Stimulated activated memory B cell treated with anti-CD40 and anti-IgM and Interleukin-4, amounts not matched to agents 10 μg/mL and 1 μg/mL and 100 μg/mL, for 72 hours (primary cell): Measurements from ENCODE around the gene NEB.

Experiments
- ATAC-seq: fragments of 150-1000 bp; cut with Tn5 transposase; 2 replicates; pipeline ENCODE4 v1.10.0; 2021
- H3K27ac Mint-ChIP-seq: one replicate; pipeline ENCODE4 v1.8.0; 2022; ENCODE audit warnings: mild to moderate bottlenecking, mixed read lengths
- H3K27me3 Mint-ChIP-seq: one replicate; pipeline ENCODE4 v1.8.0; 2022; ENCODE audit warnings: mixed read lengths
- H3K36me3 Mint-ChIP-seq: one replicate; pipeline ENCODE4 v1.8.0; 2022; ENCODE audit warnings: mixed read lengths
- H3K4me1 Mint-ChIP-seq: one replicate; pipeline ENCODE4 v1.8.0; 2022; ENCODE audit warnings: mixed read lengths
- H3K4me3 Mint-ChIP-seq: one replicate; pipeline ENCODE4 v1.8.0; 2022; ENCODE audit warnings: mild to moderate bottlenecking, moderate library complexity, mixed read lengths
- H3K9me3 Mint-ChIP-seq: one replicate; pipeline ENCODE4 v1.8.0; 2022; ENCODE audit warnings: mixed read lengths

Gene NEB

GRCh38 chr2:151459358-151459757 is 274.9 kb downstream of the NEB start:
- Mint-ChIP-seq H3K27me3 (no peaks in the 10 kb centered on the region), H3K27ac (no peak overlapping the region), H3K36me3 (peaks cover 45% of the 10 kb centered on the region), H3K4me1 (no peaks in the 10 kb centered on the region), H3K4me3 (no peak overlapping the region), H3K9me3 (no peaks in the 10 kb centered on the region)
- no peak for ATAC-seq

DNA sequence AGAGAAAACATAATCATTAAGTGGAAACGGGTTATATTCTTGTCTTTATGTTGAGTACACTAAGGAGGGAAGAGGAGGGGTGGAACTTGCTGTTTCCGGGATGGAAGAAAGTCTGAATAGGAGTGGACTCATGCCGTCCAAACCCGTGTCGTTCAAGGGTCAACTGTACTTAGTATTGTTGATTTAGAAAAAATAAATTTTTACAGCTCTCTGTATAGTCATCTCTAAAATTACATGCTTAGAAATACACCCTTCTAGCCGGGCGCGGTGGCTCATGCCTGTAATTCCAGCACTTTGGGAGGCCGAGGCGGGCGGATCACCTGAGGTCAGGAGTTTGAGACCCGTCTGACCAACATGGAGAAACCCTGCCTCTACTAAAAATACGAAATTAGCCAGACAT is 295.1 kb downstream of the NEB start:
- Mint-ChIP-seq H3K4me1 (peaks cover 4% of the 10 kb centered on the region), H3K36me3 (peaks cover 36% of the 10 kb centered on the region), H3K4me3 (no peak overlapping the region), H3K27ac (no peak overlapping the region), H3K27me3 (no peaks in the 10 kb centered on the region), H3K9me3 (no peaks in the 10 kb centered on the region)
- no peak for ATAC-seq

DNA sequence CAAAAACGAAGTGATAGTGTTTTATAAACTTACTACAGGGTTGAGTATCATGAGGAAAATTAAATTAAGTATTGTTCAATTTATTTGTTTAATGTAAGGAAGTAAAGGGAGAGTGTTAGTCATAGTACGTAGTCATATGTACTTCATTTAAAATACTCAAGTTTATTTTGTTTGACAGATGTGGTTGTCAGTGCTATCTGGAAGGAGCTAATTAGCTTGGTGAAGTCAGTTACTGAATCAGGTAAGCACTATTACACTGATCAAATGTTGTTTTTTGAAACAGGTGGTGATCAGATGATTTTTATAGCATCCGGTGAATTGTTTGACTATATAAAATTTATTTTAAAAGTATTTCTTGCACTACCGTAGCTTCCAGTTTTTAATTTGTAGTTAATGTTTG is 295.8 kb downstream of the NEB start:
- Mint-ChIP-seq H3K27me3 (no peaks in the 10 kb centered on the region), H3K4me1 (peaks cover 4% of the 10 kb centered on the region), H3K36me3 (peaks cover 32% of the 10 kb centered on the region), H3K27ac (peak overlapping the region; percentile 30), H3K9me3 (no peaks in the 10 kb centered on the region), H3K4me3 (no peak overlapping the region)
- no peak for ATAC-seq

DNA sequence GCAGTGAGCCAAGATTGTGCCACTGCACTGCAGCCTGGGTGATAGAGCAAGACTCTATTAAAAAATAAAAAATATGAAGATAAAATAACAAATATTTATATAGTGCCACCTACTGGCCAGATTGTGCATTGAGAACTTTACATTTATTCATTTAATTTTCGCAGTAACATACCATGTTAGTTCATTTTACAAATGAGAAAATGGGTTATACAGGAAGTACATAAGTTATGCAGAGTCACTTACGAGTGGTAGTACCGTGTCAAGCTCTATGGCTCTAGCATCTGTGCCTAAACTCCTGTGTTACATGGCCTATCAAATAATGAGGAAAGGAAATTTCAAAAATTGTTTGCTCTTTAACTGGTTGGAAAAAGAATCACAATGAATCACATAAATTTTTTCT is 296.6 kb downstream of the NEB start:
- peaks cover 4% of the 10 kb centered on the region for H3K4me1 Mint-ChIP-seq
- H3K9me3 Mint-ChIP-seq, result no peaks in the 10 kb centered on the region
- no peak for ATAC-seq
- peaks cover 24% of the 10 kb centered on the region for H3K36me3 Mint-ChIP-seq
- H3K27me3 Mint-ChIP-seq, result no peaks in the 10 kb centered on the region
- H3K4me3 Mint-ChIP-seq, result no peak overlapping the region
- H3K27ac Mint-ChIP-seq, result peak overlapping the region; percentile 30
